GM21515 (cell line): ENCODE measurements around the gene VIPR2.

Source experiments
- ATAC-seq: cut with Tn5 transposase; IDR thresholded peaks from one replicate; pipeline ENCODE4 v1.9.1; 2021; ENCODE audit not compliant: unreplicated experiment

VIPR2 gene

DNA sequence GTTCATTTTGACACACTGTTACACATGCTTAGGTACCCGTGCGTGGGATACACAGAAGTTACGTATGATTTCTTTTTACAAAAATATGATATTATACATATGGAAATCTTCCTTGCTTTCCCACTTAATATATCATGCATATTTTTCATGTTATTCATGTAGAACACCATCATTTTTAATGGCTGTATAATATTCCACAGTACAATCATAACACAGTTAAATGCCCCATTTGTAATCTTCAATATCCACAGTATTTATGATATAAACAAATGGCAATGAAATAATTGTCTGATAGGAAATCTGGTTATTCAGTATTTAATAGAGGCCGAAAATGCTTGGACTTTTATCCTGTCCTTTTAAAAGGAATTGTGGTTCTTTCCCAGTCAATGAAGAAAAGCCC, 23.2 kb downstream of the VIPR2 start:
- no peak for ATAC-seq

GRCh38 chr7:159121068-159121467, 23.6 kb downstream of the VIPR2 start:
- no peak for ATAC-seq

GRCh38 chr7:159120540-159120919, 24.1 kb downstream of the VIPR2 start:
- no peak for ATAC-seq

GRCh38 chr7:159119851-159120539, 24.7 kb downstream of the VIPR2 start:
- ATAC-seq: no peak

DNA sequence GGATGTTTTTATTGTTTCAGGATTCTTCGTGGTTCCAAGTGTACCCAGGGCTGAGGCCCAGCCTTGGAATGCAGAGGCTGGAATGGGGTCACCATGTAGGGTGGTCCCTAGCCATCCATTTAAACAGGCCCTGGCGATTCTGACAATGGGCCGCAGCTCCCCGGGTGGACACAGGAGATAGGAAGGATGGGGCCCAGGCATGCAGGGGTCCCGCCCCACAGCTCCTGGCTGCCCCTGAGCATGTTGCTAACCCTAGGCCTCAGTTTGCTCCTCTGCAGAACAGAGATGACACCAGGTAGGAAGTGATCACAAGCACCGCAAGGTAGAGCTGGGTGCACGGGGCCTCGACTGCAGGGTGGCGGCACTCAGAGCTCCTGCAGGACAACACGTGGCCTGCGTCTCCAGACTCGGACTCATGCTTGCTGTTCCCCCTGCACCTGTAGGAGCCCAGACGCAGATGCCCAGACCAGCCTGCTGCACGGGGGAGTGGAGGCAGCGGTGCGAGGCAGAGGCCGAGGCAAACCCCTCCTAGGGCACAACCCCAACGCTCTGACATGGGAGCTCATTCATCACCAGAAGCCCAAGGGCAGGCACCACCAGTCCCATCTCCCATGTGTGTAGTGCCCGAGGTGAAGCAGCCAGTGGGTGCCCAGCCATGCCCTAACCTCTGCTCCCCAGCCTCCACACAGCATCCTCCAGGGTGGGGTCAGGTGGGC, 25.5 kb downstream of the VIPR2 start:
- no peak for ATAC-seq

DNA sequence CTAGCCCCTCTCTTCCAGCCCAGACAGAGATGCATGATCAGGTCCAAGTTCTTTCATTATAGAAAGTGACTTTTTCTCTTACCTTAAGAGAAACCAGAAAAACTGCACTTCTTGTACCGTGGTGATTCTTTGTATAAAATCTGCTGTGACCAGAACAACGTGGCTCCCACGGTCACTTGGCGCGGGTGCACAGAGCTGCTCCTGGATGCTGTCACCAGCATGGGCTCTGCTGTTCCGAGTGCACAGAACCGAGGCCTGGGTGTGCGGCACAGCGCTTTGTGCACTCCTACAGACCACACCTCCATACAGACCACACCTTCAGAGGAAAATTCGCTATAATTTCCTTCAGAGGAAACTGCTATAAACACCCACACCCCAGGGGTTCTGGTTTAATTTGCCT, 26.0 kb downstream of the VIPR2 start:
- no peak for ATAC-seq

DNA sequence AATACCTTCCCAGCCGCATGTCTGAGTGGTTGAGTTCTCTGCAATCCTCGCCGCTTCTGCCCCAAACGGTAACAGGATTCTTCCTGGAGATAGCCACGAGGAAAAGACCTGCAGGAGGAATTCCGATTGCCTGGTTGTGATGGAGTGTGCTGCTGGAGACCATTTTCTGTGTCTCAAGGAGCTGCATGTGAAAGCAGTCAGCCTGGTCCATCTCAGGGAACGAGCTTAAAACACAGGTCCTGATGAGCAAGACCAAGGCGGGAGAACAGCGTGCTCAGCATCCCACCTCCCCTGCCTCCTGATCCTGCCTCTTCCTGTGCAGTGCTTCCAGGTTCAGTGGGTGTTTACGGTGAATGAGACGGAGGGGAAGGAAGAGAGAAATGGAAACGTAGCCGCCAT, 26.5 kb downstream of the VIPR2 start:
- no peak for ATAC-seq

GRCh38 chr7:159117366-159118196, 27.1 kb downstream of the VIPR2 start:
- ATAC-seq: no peak

GRCh38 chr7:159116581-159117339, 27.9 kb downstream of the VIPR2 start:
- no peak for ATAC-seq

DNA sequence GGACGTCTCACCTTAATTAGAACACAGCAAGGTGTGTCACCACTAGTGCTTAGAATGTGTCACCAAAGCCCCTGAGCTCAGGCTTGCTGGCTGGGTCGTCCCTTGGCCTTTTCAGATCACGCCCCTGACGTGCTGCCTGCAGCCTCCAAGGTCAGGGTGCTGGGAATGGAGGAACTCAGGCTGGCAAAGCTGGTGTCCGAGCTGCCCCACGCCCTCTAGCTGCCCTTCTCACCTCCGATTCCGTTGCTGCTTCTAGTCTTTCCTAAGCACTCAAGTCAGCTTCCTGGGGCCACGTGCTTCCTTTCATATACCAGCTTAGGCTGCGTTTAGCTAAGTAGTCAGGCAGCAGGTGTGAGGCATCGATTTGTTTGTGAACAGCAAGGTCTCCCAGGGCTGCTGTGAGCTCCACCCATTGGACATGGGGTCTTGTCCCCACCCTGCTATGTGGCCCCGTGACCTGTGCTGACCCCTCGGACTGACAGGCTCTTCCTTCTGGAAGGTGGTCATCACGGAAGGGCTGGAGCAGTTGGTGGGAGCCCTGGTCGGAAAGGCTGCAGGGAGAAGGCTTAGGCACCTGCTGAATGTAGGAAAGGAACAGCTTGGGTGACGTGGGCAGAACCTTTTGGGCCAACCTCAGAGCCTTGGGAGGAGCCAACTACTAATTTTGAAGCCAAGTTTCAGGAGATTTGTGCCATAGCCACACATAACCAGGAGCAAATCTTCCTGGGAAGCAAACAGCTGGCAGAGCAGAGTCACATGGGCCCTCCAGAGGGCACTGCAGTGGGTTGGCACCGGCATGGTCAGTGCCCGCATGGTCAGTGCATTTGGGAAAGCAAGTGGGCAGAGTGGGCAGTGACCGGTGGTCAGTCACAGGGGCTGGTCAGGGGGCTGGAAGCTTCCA, 28.8 kb downstream of the VIPR2 start:
- no peak for ATAC-seq

GRCh38 chr7:159114981-159115380, 29.7 kb downstream of the VIPR2 start:
- ATAC-seq: no peak

GRCh38 chr7:159114096-159114495, 30.6 kb downstream of the VIPR2 start:
- ATAC-seq: no peak

DNA sequence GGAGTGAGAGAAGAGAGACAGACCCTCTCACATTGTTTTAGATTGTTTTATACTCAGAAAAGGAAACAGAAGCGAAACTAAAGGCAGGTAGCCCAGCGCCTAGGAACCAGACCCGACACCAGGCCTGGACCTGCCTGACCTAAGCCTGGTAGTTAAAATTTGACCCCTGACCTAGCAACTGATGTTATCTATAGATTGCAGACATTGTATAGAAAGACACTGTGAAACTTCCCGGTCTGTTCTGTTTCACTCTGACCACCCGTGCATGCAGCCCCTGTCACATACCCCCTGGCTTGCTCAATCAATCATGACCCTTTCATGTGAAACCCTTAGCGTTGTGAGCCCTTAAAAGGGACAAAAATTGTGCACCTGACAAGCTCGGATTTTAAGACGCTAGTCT, 31.6 kb downstream of the VIPR2 start:
- ATAC-seq: no peak

DNA sequence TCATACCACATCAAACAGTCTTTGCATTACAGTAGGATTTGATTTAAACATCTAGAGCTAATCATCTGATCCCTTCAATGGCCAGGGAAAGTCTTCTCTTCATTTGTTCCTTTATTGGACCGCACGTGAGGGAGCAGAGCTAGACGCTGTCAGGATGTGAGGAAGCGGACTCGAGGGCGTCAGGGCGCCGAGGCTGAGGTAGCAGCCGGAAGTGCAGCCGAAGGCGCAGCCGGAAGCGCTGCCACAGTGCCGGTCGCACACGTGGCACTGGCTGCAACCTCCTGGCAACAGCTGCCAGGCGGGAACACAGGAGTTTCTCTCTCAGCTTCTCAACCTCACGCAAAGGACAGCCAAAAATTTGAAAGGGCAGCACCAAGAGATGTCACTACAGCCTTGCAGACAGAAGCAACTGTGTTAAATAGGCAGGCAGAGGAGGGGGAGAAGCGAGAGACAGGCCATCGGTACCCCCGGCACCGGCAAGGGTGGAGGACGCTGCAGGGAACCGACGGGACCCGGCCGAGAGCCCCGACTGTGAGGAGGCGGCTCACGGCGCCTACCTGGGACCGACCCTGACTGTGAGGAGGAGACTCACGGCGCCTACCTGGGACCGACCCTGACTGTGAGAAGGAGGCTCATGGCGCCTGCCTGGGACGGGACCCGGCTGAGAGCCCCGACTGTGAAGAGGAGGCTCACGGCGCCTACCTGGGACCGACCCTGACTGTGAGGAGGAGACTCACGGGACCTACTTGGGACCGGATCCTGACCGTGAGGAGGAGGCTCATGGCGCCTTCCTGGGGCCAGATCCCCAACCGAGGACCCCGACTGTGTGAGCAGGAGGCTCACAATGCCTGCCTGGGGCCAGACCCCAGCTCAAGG, 32.3 kb downstream of the VIPR2 start:
- no peak for ATAC-seq

DNA sequence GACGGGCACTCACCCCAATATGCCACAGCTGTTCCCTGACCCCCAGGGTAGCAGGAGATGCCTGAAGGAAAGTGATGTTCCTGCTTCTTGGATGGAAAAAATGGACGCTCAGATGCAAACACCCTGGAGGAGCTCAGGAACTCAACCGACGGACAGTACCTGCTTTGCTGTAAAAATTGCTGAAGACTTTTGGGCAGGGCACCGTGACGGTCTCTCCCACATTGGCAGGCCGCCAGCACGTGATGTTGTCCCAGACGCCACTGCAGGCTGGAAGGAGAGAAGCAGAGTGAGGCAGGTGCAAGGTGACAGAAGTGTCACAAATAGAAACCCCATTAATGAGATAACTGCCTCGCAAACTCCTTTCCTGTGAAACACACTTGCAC, 35.0 kb downstream of the VIPR2 start:
- no peak for ATAC-seq

- no peak for ATAC-seq
Measured at GRCh38 chr7:159108941-159109652, 35.6 kb downstream of the VIPR2 start.

DNA sequence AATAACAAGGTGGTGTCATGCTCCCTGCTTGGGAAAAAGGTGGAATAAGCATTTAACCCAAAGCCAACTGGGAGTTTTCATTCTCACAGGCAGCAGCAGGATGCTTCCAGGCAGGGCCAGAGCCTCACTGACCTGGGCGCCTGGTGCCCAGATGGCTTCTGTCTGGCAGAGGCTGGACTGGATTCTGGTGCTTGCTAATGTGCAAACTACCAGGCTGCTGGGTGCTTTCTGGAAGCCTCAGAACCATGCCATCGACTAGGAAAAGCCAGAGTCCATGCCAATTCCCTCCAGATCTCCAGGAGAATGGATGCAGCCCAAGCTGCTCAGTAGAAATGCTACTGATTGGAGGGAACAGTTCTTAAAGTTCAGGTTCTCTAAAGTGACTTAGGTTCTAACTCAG, 36.2 kb downstream of the VIPR2 start:
- ATAC-seq: no peak

DNA sequence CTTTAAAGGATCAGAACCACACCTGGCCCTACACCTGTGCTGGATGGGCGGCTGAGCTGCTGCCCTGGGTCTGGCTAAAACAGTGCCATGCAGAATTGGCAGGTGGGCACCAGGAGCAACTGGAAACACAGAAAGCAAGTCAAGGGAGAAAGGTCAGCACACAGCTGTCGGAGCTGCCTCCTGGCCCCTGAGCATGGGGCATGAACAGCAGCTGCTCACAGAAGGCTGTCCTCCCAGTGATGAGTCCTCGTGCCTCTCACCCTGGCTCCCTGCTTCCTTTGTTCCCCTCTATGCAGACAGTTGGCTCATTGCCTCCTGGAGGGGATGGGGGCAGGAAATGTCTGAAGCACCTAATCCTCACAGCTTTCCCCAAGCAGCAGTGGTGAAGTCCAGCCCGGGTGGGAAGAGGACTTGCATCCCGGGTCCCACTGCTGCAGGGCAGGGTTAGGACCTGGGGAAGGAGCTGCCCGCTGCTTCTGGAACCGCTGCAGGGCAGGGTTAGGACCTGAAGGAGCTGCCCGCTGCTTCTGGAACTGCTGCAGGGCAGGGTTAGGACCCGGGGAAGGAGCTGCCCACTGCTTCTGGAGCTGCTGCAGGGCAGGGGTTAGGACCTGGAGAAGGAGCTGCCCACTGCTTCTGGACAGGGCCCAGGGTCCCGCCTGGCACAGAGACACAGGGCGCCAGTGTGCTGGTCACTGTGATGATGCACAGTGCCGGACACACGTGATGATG, 37.3 kb downstream of the VIPR2 start:
- ATAC-seq: no peak
